ENCODE results near the gene MTERF2.
A peak's percentile ranks its signal among the peaks of the same experiment; 100 is the strongest.

MTERF2 gene

DNA sequence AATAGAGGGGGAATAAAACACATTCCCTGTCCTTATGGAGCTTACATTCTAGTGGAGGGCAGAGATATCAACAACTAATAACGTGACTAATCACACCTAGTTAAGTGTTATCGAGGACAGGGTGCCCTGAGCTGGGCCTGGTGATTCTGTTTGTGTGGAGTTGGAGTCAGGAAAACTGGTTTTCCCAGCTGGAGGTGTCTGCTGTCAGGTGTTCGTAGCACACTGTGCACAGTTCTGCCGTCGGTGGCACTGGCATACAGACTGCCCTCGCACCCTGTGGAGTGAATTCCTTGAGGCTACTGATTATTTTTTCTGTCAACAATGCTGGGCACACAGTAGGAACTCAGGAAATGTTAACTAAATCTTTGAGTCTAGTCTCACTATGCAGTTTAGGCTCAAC, 900 bp upstream of the MTERF2 start:
- DNase-seq, result no peak

DNA sequence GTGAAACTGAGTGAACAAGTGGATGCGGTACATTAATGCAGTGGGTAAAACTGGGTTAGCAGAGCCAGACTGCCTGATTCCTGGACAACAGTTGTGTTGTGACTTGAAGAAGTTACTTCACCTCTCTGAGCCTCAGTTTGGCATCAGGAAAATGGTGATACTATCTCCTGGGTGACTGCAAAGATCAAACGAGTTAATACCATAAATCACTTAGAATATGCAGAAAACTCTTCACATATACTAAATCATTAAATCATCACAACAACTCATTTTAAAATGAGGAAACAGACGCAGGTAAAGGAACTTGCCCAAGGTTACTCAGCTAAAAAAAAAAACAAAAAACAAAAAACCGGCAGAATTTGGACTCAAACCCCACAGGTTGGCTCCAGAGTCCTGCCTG, 811 bp downstream of the MTERF2 start:
- DNase-seq, result no peak

DNA sequence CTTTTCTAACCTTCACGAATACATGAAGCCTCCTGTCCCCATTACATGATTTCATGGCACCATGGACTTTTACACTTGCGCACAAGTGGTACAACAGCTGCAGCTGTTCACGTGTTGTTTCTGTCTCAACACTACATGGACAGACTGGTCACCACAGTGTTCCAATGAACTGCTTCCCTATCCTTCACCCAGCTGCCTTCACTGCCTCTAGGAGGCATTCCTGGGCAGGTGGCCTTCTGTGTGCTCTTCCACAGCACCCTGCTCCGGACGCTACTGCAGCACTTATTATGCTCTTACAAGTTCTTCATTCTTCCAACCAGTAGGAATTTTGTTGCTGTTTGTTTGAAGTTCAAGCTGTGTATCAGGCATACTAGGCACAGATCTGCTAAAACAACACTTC, 1.5 kb downstream of the MTERF2 start:
- DNase-seq, result no peak

DNA sequence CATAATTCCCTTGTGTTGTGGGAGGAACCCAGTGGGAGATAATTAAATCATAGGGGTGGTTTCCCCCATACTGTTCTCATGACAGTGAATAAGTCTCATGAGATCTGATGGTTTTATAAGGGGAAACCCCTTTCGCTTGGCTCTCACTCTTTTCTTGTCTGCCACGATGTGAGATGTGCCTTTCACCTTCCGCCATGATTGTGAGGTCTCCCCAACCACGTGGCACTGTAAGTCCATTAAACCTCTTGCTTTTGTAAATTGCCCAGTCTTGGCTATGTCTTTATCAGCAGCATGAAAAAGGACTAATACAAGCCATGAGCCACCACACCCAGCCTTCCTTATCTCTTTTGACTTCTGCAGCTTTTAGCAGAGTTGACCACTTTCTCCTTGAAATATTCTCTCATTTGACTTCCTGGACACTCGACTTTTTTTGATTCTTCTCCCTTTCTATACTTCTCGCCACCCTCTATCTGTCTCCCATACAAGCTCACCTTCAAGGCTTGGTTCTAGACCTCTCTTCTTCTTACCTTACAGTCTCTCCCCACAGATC, 2.3 kb downstream of the MTERF2 start:
- DNase-seq, result no peak

DNA sequence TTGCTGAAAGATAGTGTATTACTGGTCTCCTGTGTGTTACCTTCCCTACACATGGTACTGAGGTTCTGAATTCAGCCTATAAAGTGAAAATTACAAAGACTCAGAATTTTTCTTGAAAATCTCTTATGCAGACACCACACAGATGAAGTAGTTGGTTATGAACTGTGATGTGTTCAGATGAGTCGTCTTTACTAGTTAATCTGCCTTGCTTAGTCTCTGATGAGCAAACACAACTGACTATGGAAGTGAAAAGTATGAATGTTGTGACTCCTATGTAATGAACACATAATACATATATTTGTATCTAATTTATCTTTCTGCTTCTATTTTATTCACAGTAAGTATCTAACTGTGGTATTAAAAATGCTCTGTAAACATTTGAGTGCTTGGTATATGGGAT, 4.7 kb downstream of the MTERF2 start:
- DNase-seq, result no peak

DNA sequence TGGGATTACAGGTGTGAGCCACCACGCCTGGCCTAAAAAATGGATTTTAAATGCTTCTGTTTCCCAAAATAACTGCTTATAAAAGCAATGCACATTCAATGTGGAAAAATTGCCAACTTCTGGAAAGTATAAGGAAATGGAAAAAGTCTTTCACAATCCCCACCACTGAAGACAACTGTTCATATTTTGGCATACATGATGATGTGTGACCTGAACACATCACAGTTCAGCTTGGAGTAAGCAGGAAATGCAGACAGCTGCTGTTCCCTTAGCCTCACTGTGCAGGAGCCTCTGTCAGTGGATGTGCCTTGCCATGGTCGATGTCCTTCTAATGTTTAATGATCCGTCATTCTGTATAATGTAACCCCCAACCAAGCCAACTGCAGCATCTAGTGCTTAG, 5.2 kb downstream of the MTERF2 start:
- DNase-seq, result no peak

DNA sequence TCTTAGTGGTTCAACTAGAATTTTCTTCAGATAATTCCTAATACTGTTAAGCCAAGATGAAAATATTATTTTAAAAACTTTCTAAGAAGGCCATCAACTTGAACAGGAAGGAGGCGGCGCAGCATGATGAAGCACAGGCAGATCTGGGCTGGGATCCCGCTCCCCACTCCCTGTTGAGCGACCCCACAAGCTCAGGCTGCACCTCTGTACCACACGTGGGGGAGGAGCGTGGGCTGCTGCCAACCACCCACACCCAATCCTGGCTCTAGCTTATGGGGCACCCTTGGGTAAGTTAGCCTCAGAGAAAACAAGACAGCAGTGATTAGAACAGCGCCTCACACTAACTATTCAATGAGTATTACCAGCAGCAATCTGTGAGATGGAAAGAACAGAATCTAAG, 6.0 kb downstream of the MTERF2 start:
- no peak for DNase-seq

DNA sequence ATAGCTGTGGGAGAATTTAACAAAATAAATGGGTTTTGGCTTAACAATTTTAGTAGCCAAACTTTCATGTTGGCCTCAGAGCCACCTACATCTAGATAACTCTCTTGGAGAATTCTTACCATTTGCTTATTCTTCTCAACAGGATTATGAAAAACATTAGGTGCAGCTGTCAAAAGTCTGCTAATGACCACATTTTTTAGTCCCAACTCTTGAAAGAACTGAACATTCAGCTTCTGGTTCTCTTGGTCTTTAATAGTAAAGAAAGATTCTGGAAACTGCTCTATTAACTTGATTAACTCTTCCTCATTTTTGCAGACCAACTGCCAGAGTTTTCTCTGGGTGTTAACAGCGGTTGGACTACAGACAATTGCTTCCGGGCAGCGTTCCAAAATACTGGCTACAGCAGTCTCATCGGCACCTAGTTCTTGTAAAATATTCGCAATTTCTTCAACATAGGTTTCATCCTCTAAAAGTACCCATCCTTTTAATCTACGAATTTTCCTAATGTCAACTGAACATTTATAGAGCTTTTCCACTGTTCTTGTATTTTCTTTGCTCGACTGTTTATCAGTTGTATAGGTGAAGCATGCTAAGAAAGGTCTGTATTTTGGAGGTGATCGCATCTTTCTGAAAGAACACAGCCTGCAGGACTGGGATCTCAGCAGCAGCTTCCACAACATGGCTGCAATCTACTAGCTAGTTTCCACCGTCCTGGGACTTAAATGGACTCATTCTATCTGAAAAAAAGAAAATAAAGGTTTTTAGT, 8.7 kb downstream of the MTERF2 start:
- no peak for DNase-seq

DNA sequence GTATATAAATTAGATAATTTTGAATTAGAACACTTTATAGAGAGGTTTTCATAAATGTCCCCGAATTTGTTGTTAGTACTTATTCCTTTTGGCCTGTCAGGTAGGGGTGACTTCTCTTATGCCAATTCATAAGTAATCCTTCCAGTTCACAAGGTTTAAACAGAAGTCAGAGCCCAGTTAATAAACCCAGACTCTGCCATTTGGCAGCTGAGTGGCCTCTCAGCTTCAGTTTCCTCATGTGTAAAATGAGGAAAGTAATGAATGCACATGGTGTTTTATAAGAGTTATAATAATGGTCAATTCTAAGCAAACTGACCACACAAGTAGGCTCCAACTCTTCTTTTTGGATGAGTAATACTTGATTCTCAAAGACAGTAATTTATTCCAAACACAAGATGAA, 10.3 kb downstream of the MTERF2 start:
- no peak for DNase-seq

DNA sequence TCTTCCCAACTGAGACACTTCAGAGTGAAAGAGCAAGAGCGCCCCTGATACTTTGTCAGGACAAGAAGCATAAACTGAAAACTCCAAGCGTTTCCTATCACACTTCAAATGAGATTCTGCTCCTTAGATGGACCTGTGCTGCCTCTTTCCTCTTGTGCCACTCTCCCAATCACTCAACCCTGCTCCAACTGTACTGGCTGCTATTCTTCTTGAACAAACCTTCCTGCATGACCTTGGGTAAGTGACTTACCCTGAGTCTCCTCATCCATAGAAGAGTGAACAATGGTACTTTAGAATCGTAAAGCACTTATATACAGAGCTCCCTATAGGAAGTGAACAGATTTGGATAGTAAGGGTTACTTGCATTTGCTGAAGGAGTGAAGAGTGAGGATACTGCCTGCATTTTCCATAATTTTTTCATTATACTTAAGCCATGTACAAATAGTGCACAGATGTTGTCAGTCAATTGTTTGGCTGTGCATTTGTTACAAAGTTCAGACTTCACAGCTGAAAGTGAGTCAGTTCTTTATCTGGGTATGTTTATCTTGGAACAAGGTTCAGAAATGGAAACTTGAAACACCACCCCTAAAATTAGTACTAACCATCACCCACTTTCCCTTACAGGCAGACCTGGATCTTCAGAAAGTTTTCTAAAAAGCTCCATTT, 10.8 kb downstream of the MTERF2 start:
- DNase-seq, result no peak

DNA sequence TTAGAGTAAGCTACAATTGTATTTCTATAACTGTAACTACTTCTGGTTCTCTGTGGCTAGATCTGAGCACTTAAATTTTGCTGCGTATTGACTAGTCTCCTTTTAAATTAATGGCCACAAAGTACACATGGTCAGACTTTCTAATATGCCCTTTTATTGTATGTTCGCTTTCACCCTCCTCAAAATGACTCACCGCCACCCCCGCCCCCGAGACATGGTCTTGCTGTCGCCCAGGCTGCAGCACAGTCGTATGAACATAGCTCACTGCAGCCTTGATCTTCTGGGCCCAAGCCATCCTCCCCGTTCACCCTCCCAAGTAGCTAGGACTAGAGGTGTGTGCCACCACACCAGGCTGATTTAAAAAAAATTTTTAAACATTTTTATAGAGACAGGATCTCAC, 11.8 kb downstream of the MTERF2 start:
- no peak for DNase-seq

DNA sequence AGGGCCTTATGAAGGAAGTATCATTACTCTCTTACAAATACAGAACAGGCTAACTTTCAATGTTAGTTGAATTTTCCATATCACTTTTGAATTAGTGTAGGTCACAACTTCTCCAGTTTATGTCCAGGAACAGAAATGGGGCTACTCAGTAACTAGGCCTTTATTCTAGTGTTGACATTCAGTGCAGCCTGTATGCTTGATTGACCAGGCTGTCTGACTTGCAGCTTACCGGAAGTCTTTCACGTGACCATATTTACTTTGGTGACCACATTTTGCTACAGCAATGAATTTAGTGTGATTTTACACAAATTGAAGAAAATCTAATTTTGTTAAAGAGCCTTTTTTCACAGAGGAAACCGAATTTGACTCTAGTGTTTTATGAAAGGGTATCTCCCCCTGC, 12.4 kb downstream of the MTERF2 start:
- no peak for DNase-seq

DNA sequence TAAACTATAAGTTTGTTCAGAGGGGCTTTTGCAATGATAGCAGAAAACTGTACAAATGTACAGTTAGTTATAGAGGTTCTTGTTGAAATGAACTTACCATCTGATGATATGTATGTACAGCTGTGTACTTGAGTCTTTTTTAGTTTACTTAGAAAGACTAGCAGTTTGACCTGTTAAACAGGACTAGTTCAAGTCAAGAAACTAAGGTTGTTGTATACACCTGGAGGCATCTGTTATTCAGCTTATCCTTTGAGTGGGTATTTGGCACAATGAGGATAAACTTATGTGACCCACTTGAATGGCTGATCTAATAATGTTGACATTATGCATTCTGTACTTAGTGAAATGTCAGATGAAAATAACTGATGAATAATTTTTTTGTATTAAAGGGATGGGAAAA, 13.4 kb downstream of the MTERF2 start:
- no peak for DNase-seq

DNA sequence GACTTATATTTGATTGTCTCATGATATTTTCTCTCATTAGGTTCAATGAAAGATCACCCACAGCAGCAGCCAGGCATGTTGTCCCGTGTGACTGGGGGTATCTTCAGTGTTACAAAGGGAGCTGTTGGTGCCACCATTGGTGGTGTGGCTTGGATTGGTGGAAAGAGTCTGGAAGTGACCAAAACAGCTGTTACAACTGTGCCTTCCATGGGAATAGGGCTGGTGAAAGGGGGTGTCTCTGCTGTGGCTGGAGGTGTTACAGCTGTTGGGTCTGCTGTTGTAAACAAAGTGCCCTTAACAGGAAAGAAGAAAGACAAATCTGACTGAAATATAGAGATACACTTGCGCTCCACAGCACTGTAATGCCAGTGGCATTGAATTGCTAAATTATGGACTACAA, 15.9 kb downstream of the MTERF2 start:
- DNase-seq, result no peak

DNA sequence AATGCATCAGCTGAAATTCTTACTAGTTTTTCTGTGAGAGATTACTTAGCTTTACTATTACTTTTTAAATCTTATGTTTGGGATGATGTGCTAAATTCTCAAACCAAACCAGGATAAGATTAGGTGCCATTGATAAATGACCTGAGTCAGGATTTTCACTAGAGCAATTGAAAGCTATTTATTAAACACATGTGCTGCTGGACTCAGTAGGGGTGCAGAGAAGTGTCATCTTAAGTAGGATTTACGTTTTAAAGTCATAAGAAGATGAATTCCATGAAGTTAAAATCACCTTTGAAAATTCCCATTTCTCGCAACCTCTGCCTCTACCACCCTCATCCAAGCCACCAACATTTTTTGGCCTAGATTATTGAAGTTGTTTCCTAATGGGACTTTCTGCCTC, 22.4 kb downstream of the MTERF2 start:
- no peak for DNase-seq

DNA sequence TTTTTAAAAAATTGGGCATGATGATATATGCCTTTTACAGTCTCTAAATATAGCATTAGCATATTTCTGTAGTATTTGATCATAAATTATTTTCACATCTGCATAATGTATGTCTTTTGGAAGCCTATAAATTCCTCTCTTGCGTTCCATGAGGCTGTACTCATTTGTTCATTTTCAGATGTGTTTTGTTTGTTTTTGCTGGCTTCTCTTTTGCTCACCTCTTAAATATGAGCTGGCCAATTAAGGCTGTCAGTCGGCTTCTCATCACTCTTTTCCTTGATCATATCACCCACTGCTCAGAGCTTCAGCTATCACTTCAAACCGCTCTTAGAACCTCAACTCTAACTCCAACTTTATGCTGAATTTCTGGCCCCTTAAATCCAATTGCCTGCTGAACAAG, 24.7 kb downstream of the MTERF2 start:
- DNase-seq, result no peak

DNA sequence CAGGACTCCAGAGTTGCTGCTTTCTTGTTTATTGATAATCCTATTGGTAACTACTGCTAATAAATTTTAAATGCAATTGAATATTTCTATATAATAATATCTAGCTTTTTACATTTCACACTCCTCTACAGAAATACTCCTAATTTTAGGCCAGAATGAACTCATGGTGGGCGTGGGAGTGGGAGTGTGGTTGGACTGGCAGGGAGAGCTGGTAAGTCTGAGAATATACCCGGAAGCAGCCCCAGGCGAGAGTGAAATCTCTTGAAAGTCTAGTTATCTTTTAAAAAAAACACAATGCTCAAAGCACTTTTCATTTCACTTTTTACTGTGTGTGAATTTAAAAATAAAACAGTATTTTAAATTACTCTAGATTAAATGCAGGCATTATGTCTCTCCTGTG, 26.5 kb downstream of the MTERF2 start:
- DNase-seq, result no peak

DNA sequence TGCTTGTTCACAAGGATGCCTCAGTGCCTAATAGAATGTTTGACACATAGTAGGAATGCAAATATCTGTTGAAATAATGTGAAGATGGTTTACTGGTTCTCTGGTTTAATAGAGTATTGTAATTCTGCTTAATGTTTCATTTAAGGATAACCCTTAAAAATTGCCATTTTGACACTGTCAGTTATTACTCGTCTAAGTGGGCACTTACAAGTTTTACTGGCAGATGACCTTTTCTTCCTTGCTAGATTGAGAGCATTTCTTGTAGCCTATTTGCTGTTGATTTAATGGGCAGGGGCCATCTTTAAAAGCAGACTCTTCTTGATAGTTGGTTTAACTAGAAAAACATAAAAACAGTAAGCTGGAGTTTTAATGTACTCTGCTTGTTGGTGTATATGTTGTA, 29.4 kb downstream of the MTERF2 start:
- DNase-seq, result no peak

DNA sequence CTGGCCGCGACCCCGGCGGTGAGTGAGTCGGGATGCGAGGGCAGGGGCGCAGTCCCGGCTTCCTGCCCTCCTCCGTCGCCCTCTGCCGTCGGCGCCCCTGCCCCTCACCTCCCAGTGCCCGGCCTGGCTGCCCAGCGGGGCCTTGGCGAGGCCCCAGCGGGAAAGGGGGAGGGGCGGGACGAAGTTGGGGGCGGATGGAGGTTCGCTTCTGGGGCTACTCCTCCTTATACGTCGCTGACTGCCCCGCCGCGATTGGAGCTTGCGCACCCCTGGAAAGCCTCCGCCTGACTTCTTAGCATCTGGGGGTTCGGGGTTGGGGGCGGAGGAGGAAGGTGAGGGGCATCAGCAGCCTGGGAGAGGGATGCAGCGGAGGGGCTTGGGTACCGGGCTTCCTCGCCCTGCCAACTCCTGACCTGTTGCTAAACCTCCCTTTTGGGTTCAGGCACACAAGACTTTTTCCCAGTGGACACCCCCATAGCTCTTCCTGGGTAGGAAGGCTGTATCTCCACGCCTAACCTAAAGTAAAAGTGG, 30.8 kb downstream of the MTERF2 start:
- DNase-seq, result no peak

DNA sequence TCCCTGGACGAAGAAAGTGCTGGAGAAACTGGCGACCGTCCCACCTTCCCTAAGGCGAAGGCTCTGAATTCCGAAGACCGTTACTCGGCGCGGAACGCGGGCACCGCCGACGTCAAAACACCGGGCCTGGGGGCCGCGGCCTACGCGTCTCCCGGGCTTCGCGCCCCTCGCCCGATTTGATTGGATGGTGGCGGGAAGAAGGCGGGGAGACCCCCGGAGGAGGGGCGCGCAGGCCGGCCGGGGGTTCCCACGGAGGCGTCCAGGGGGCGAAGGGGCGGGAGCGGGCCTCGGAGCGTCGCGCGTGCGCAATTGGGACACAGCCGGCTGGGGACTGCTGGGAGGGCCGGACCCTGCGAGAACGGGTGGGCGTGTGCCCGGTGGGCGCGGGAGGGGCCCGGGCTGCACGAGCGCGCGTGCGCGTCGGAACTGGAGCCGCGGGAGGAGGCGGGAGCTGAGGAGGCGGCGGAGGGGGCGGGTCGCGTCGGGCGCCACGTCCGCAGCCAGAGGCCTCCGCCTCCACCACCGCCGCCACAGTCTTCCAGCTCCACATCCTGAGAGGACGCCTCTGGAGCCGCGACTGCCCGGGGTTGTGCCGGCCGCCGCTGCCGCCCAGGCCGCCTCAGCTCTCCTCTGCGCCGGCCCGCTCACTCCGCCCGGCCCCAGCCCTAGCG, 31.4 kb downstream of the MTERF2 start, which contains the start of gene TMEM263:
Gene TMEM263 (plus strand): TSS at position 531 of the 671 bp plus-strand sequence. CDS start 11,210 bp downstream, outside the sequence.
- DNase-seq, result peak; percentile 95

DNA sequence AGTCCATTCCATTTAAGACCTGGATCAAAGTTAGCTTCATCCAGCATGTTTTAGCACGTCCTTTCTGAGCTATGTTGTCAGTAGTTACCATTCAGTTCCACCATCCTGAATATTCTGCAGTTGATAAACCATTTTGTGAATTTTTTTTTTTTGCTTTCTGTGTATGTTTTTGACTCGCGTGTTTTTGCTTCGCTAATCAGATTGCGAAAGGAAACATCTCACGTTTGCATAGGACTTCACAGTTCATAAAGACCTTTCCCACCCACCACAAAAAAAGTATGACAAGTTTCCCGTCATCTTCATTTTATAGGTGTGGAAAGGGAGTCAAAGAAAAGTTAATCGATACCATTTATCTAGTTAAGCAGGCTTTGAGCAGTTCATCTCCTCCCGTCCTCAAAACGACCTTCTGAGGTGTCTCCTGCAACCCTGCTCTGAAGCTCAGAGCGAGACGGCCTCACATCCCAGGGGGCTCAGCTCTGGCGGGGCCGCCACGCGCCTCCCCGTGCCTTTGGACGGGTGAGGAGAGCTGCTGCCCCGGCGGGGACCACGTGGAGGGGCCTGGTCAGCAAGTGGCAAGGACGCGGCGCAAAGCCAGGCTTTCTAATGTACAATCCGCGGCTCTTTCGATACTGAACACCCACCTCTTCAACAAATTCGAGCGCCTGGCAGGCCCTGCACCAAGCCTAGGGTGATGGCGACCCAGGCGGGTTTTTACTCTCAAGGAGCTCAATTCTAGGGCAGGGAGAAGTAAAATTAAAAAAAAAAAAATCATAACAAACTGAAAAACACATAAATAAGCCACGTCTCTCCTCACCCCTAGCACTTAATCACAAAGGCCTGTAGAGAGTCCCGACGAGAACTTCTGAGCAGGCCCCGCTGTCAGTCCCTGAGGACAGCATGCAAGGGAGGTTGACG, 32.2 kb downstream of the MTERF2 start:
- peak; percentile 65 for DNase-seq

Measured in activated CD8-positive, alpha-beta memory T cell treated with anti-CD3 and anti-CD28 coated beads for 24 hours (primary cell).